H1 (cell line): ENCODE measurements around the gene TRIM24. TPM values are rescaled to one million over a fixed set of nuclear protein-coding genes. Genes with fewer than 3 reads are reported as not detected.

ENCODE experiments used
- CTCF ChIA-PET: fragments of 300-600 bp; sonication (Branson Sonifier 250); formaldehyde crosslinking; loops from one replicate; lab custom pipeline; 2021; ENCODE audit not compliant: partially characterized antibody; lab: Charles Lee
- POLR2A ChIA-PET: fragments of 300-600 bp; sonication (Branson Sonifier 250); formaldehyde crosslinking; loops from one replicate; lab custom pipeline; 2021; ENCODE audit warnings: inconsistent platforms; ENCODE audit not compliant: partially characterized antibody; lab: Charles Lee
- DNase-seq, 2 experiments: peaks; one replicate each; pipeline versions ENCODE4 v3.0.0 to v3.0.0-alpha.2; 2010 to 2022; ENCODE audit warnings: low spot score in 2 of 2, low read depth in 1 of 2, mixed read lengths in 1 of 2
- FAIRE-seq: peaks from 2 replicates; lab custom pipeline; 2011; peaks lifted over from hg19 to GRCh38; lab: Jason Lieb, UNC
- H2AFZ ChIP-seq: 2 replicates; pipeline ENCODE4 v1.8.1; 2012; ENCODE audit warnings: low read length, inconsistent platforms
- H2AK5ac ChIP-seq: 2 replicates; pipeline ENCODE4 v1.6.1; 2013; ENCODE audit warnings: low read depth, low read length
- H2BK120ac ChIP-seq: replicated peaks from 2 replicates; pipeline ENCODE3; 2013; ENCODE audit warnings: low read depth, low read length, inconsistent platforms
- H2BK12ac ChIP-seq: 2 replicates; pipeline ENCODE4 v1.6.1; 2013; ENCODE audit warnings: low read depth, low read length
- H2BK15ac ChIP-seq: 2 replicates; pipeline ENCODE4 v1.6.1; 2013; ENCODE audit warnings: low read length
- H2BK20ac ChIP-seq: 2 replicates; pipeline ENCODE4 v1.6.1; 2013; ENCODE audit warnings: low read length
- H2BK5ac ChIP-seq: 2 replicates; pipeline ENCODE4 v1.6.1; 2013; ENCODE audit warnings: low read depth, low read length
- H3K14ac ChIP-seq: 2 replicates; pipeline ENCODE4 v1.6.1; 2013; ENCODE audit warnings: inconsistent platforms; ENCODE audit not compliant: insufficient read length
- H3K18ac ChIP-seq: 2 replicates; pipeline ENCODE4 v1.6.1; 2013; ENCODE audit warnings: low read length; ENCODE audit errors: extremely low read depth
- H3K23ac ChIP-seq: 2 replicates; pipeline ENCODE4 v1.6.1; 2013; ENCODE audit warnings: inconsistent platforms; ENCODE audit not compliant: insufficient read length
- H3K23me2 ChIP-seq: 2 replicates; pipeline ENCODE4 v1.6.1; 2013; ENCODE audit warnings: low read depth, low read length
- H3K27ac ChIP-seq: 2 replicates; pipeline ENCODE4 v1.6.1; 2011; ENCODE audit warnings: low read depth, low read length, inconsistent platforms
- H3K27me3 ChIP-seq, 4 experiments: replicated peaks in 1 of 4; 1 replicate in 1 of 4; 2 replicates in 3 of 4; pipeline versions ENCODE4 v1.6.1 to v1.8.1; 2011 to 2013; ENCODE audit warnings: low read length in 3 of 4, mild to moderate bottlenecking in 3 of 4, inconsistent platforms in 2 of 4, mixed read lengths in 2 of 4, moderate library complexity in 1 of 4; ENCODE audit not compliant: control insufficient read depth in 3 of 4, insufficient read depth in 3 of 4; ENCODE audit errors: extremely low read depth in 1 of 4
- H3K36me3 ChIP-seq, 4 experiments: 2 replicates each; pipeline versions ENCODE4 v1.6.1 to v1.8.1; 2011 to 2013; ENCODE audit warnings: mild to moderate bottlenecking in 4 of 4, low read length in 3 of 4, moderate library complexity in 2 of 4, control low read depth in 1 of 4, inconsistent platforms in 1 of 4; ENCODE audit not compliant: insufficient read depth in 4 of 4, control insufficient read depth in 2 of 4
- H3K4ac ChIP-seq: replicated peaks from 2 replicates; pipeline ENCODE3; 2013; ENCODE audit warnings: low read length, low read depth, mixed read lengths, inconsistent platforms; ENCODE audit not compliant: insufficient read length
- H3K4me1 ChIP-seq, 4 experiments: replicated peaks in 1 of 4; 1 replicate in 1 of 4; 2 replicates in 3 of 4; pipeline versions ENCODE4 v1.6.1 to v1.8.1; 2011 to 2013; ENCODE audit warnings: low read length in 3 of 4, inconsistent platforms in 2 of 4, mixed read lengths in 1 of 4; ENCODE audit not compliant: insufficient read depth in 4 of 4, control insufficient read depth in 3 of 4
- H3K4me2 ChIP-seq, 2 experiments: 2 replicates each; pipeline versions ENCODE4 v1.6.1 to v1.8.1; 2011 to 2013; ENCODE audit warnings: low read depth in 2 of 2, low read length in 2 of 2, control low read depth in 1 of 2, inconsistent platforms in 1 of 2, mild to moderate bottlenecking in 1 of 2; ENCODE audit not compliant: insufficient read depth in 1 of 2
- H3K4me3 ChIP-seq, 4 experiments: fragments of 200-600, 300-600 bp in 1 of 4; sonication (generic), shearing (Covaris generic), sonication (Bioruptor Twin) in 1 of 4; 2 replicates each; pipeline versions ENCODE4 v1.5.1 to v1.8.1; 2011 to 2016; ENCODE audit warnings: low read length in 4 of 4, low read depth in 3 of 4, control low read depth in 2 of 4, inconsistent platforms in 2 of 4, mild to moderate bottlenecking in 2 of 4, mixed read lengths in 1 of 4, moderate library complexity in 1 of 4; ENCODE audit not compliant: insufficient read depth in 2 of 4; ENCODE audit errors: extremely low read depth in 1 of 4
- H3K56ac ChIP-seq: replicated peaks from 2 replicates; pipeline ENCODE3; 2013; ENCODE audit warnings: low read depth, mild to moderate bottlenecking, mixed read lengths, low read length, inconsistent platforms; ENCODE audit not compliant: insufficient read length
- H3K79me1 ChIP-seq: 2 replicates; pipeline ENCODE4 v1.6.1; 2013; ENCODE audit warnings: low read depth, low read length, control low read depth
- H3K79me2 ChIP-seq, 2 experiments: 2 replicates each; pipeline versions ENCODE4 v1.6.1 to v1.8.1; 2012 to 2013; ENCODE audit warnings: low read length in 2 of 2, mild to moderate bottlenecking in 2 of 2, inconsistent platforms in 1 of 2; ENCODE audit not compliant: insufficient read depth in 2 of 2, control insufficient read depth in 1 of 2
- H3K9ac ChIP-seq, 4 experiments: replicated peaks in 1 of 4; 1 replicate in 1 of 4; 2 replicates in 3 of 4; pipeline versions ENCODE4 v1.6.1 to v1.8.1; 2011 to 2013; ENCODE audit warnings: low read depth in 3 of 4, low read length in 3 of 4, control low read depth in 2 of 4, mild to moderate bottlenecking in 2 of 4, moderate library complexity in 2 of 4, inconsistent platforms in 1 of 4; ENCODE audit errors: extremely low read depth in 1 of 4
- H3K9me3 ChIP-seq, 2 experiments: 2 replicates each; pipeline versions ENCODE4 v1.6.1 to v1.8.1; 2012 to 2013; ENCODE audit warnings: mild to moderate bottlenecking in 2 of 2, moderate library complexity in 2 of 2, control low read depth in 1 of 2, inconsistent platforms in 1 of 2, low read depth in 1 of 2, low read length in 1 of 2, mixed read lengths in 1 of 2; ENCODE audit not compliant: insufficient read depth in 2 of 2
- H4K20me1 ChIP-seq, 2 experiments: replicated peaks in 1 of 2; 2 replicates each; pipeline versions ENCODE3 to v1.8.1; 2011 to 2013; ENCODE audit warnings: inconsistent platforms in 2 of 2, low read length in 2 of 2, mild to moderate bottlenecking in 1 of 2; ENCODE audit not compliant: insufficient read depth in 2 of 2, control insufficient read depth in 1 of 2
- H4K5ac ChIP-seq: 2 replicates; pipeline ENCODE4 v1.6.1; 2013; ENCODE audit warnings: low read length, low read depth, mixed read lengths, inconsistent platforms; ENCODE audit not compliant: insufficient read length
- H4K8ac ChIP-seq: 2 replicates; pipeline ENCODE4 v1.8.0; 2013; ENCODE audit warnings: mild to moderate bottlenecking, moderate library complexity, low read length, inconsistent platforms; ENCODE audit not compliant: insufficient read depth; ENCODE audit errors: extremely low read depth
- H4K91ac ChIP-seq: replicated peaks from 2 replicates; pipeline ENCODE3; 2013; ENCODE audit warnings: low read length, mixed read lengths, inconsistent platforms; ENCODE audit not compliant: insufficient read length
- ATF3 ChIP-seq: IDR thresholded peaks from 2 replicates; pipeline ENCODE4 v1.6.1; 2011; ENCODE audit warnings: low read depth, mild to moderate bottlenecking, low read length; ENCODE audit not compliant: insufficient read depth
- CBX5 ChIP-seq: fragments of 300-800, 300-1000 bp; sonication (generic); IDR thresholded peaks from 2 replicates; pipeline ENCODE4 v1.7.1; 2016; ENCODE audit warnings: antibody characterized with exemption, low read length, low read depth
- CHD1 ChIP-seq: IDR thresholded peaks from 2 replicates; pipeline ENCODE4 v1.6.1; 2012; ENCODE audit warnings: low read depth, low read length, improper control_type of control experiment
- CTBP2 ChIP-seq: IDR thresholded peaks from 2 replicates; pipeline ENCODE4 v1.7.0; 2011; ENCODE audit warnings: borderline replicate concordance, mild to moderate bottlenecking, moderate library complexity, mixed read lengths, low read length; ENCODE audit not compliant: insufficient read depth, insufficient read length
- GABPA ChIP-seq: IDR thresholded peaks from 2 replicates; pipeline ENCODE4 v1.6.1; 2011; ENCODE audit warnings: mild to moderate bottlenecking, low read length, moderate library complexity, borderline replicate concordance; ENCODE audit not compliant: insufficient read depth
- POLR2AphosphoS5 ChIP-seq: IDR thresholded peaks from 2 replicates; pipeline ENCODE4 v1.6.1; 2011; ENCODE audit warnings: low read depth, low read length
- RXRA ChIP-seq: IDR thresholded peaks from 2 replicates; pipeline ENCODE4 v1.6.1; 2011; ENCODE audit warnings: low read depth, mild to moderate bottlenecking, low read length, moderate library complexity; ENCODE audit not compliant: insufficient read depth
- SP2 ChIP-seq: IDR thresholded peaks from 2 replicates; pipeline ENCODE4 v1.6.1; 2012; ENCODE audit warnings: mild to moderate bottlenecking, low read length, inconsistent platforms
- USF2 ChIP-seq: IDR thresholded peaks from 2 replicates; pipeline ENCODE4 v1.6.1; 2011; ENCODE audit warnings: low read length, improper control_type of control experiment
- WGBS, 2 experiments: shearing (Covaris generic) in 1 of 2; methylation state at CpG; one replicate each; pipeline versions ENCODE4 v1.1.6 to v1.1.7; 2013 to 2015; ENCODE audit warnings: low lambda C conversion rate in 2 of 2, mixed read lengths in 2 of 2, inconsistent platforms in 1 of 2, low coverage in 1 of 2, missing lambda C conversion rate in 1 of 2; ENCODE audit not compliant: insufficient replicate concordance in 2 of 2, insufficient coverage in 1 of 2, insufficient read length in 1 of 2; ENCODE audit errors: extremely low coverage in 1 of 2, missing lambda C conversion rate in 1 of 2; 5-methylcytosine and 5-hydroxymethylcytosine counted together
- polyA plus RNA-seq, 7 experiments: library from polyadenylated mRNA; depleted of rRNA in 3 of 7; stranded (reverse) in 5 of 7; unstranded in 2 of 7; fragments of >200 nt in 5 of 7; fragments of 200-250 nt in 2 of 7; gene quantifications; 1 replicate in 5 of 7; 2 replicates in 1 of 7; 4 replicates in 1 of 7; pipeline versions ENCODE4 v1.2.1 to v1.2.3, GENCODE V29; 2011 to 2013; ENCODE audit warnings: missing spikeins in 2 of 7, mixed read lengths in 2 of 7
- total RNA-seq: library from RNA; stranded (reverse); fragmentation: NEBNext Ultra II Directional; extraction: Animal tissue kit (Norgen Biotek cat#: 25700); gene quantifications from 2 replicates; pipeline ENCODE4 v1.2.1, GENCODE V29; 2021
- TF ChIP-seq, protein P1 (sequence below), 3 experiments: IDR thresholded peaks; 1 replicate in 2 of 3; 2 replicates in 1 of 3; pipeline versions ENCODE4 v1.5.1 to v1.6.1; 2011; ENCODE audit warnings: low read length in 3 of 3, mild to moderate bottlenecking in 3 of 3, inconsistent platforms in 2 of 3, low read depth in 1 of 3, moderate library complexity in 1 of 3; ENCODE audit not compliant: insufficient read depth in 1 of 3; ENCODE audit errors: control extremely low read depth in 1 of 3

TRIM24 gene
- total and polyA plus RNA-seq, 2 of the 8 experiments (the other 6 are each of a cell fraction or from before 2014, with no cell fraction given), result 67.6 to 149 TPM

DNA sequence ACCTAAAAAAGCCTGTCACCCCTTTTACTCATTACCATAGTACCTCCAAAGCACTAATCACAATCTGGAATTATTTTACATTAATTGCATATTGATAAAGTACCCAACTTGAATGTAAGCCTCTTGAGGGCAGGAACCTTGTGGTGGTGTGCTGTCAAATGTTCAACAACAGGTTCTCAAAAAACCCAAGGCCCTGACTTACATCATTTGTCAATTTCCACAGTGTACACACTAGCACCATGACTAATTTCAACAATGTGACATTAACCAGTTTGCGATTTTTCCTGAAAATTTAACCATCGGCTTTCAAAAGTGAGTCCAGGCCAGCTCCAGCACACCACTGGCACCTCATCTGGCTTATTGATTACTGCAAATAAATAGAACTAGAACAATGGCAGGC, 153.6 kb downstream of the TRIM24 start:
- H3K56ac ChIP-seq, result no peak overlapping the region
- no peak overlapping the region for H2BK15ac ChIP-seq
- H4K20me1 ChIP-seq, result no peaks in the 10 kb centered on the region
- 98% methylated on average over 2 of the region's 2 CpGs; no CpG with 5 or more reads in 1 of the 2 experiments for WGBS, 2 experiments
- H2BK12ac ChIP-seq, result no peak overlapping the region
- no peak overlapping the region for H2AFZ ChIP-seq
- H3K18ac ChIP-seq, result no peak overlapping the region
- no peak overlapping the region for H3K4ac ChIP-seq
- H2AK5ac ChIP-seq, result no peak overlapping the region
- no peaks in the 10 kb centered on the region for H3K36me3 ChIP-seq
- no peak overlapping the region for H3K23ac ChIP-seq
- no peak overlapping the region for H2BK20ac ChIP-seq
- H3K79me2 ChIP-seq, result no peaks in the 10 kb centered on the region
- H3K4me1 ChIP-seq, result no peaks in the 10 kb centered on the region
- 0 out of 4 replicates have a peak, but pooled peaks cover 0 to 3% of the 10 kb centered on the region in 2 experiments for H3K9me3 ChIP-seq
- no peak overlapping the region for H4K91ac ChIP-seq
- no peak overlapping the region for H2BK120ac ChIP-seq
- no peak overlapping the region for H3K14ac ChIP-seq
- no peak overlapping the region for H3K4me2 ChIP-seq
- no peak overlapping the region for H3K4me3 ChIP-seq
- DNase-seq (no peak), FAIRE-seq (no peak)
- H3K9ac ChIP-seq, result no peak overlapping the region
- no peak overlapping the region for H3K27ac ChIP-seq
- H3K27me3 ChIP-seq, result no peaks in the 10 kb centered on the region
- H3K23me2 ChIP-seq, result no peaks in the 10 kb centered on the region
- H2BK5ac ChIP-seq, result no peak overlapping the region
- ChIA-PET POLR2A (no interaction called here), CTCF (no interaction called here)
- no peaks in the 10 kb centered on the region for H3K79me1 ChIP-seq
- H4K8ac ChIP-seq, result no peak overlapping the region
- H4K5ac ChIP-seq, result no peak overlapping the region
- no peak for TF ChIP-seq USF2
- TF ChIP-seq, protein P1, sequence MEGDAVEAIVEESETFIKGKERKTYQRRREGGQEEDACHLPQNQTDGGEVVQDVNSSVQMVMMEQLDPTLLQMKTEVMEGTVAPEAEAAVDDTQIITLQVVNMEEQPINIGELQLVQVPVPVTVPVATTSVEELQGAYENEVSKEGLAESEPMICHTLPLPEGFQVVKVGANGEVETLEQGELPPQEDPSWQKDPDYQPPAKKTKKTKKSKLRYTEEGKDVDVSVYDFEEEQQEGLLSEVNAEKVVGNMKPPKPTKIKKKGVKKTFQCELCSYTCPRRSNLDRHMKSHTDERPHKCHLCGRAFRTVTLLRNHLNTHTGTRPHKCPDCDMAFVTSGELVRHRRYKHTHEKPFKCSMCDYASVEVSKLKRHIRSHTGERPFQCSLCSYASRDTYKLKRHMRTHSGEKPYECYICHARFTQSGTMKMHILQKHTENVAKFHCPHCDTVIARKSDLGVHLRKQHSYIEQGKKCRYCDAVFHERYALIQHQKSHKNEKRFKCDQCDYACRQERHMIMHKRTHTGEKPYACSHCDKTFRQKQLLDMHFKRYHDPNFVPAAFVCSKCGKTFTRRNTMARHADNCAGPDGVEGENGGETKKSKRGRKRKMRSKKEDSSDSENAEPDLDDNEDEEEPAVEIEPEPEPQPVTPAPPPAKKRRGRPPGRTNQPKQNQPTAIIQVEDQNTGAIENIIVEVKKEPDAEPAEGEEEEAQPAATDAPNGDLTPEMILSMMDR (IDR thresholded peaks at IDR 0.05; ENCODE audit: control extremely low read depth in 1 of 3, insufficient read depth in 1 of 3, low read depth in 1 of 3, low read length in 3 of 3), result no peak
- TF ChIP-seq CHD1, result no peak
- TF ChIP-seq GABPA, result no peak
- no peak for TF ChIP-seq RXRA
- TF ChIP-seq CBX5, result no peak
- TF ChIP-seq SP2, result no peak
- no peak for TF ChIP-seq ATF3
- no peak for TF ChIP-seq CTBP2
- no peak for TF ChIP-seq POLR2AphosphoS5
